HepG2 (cell line): ENCODE measurements around the gene ATP11A. TPM values are rescaled to one million over a fixed set of nuclear protein-coding genes. Genes with fewer than 3 reads are reported as not detected.

ENCODE experiments used
- CENPT ChIP-seq: sonication (generic); formaldehyde crosslinking; IDR thresholded peaks from 2 replicates; pipeline ENCODE4 v1.8.0; 2022; ENCODE audit warnings: low read depth, mild to moderate bottlenecking, moderate library complexity, missing genetic modification reagents
- CSRNP1 ChIP-seq: sonication (generic); formaldehyde crosslinking; IDR thresholded peaks from 2 replicates; pipeline ENCODE4 v1.8.1; 2023; ENCODE audit warnings: mild to moderate bottlenecking, missing genetic modification reagents
- EP300 ChIP-seq, 3 experiments: sonication (generic) in 1 of 3; formaldehyde crosslinking in 1 of 3; IDR thresholded peaks; 2 replicates each; pipeline versions ENCODE4 v1.5.1 to v1.6.1; 2011 to 2020; ENCODE audit warnings: low read depth in 2 of 3, low read length in 2 of 3, borderline replicate concordance in 1 of 3, improper control_type of control experiment in 1 of 3, mild to moderate bottlenecking in 1 of 3, missing genetic modification reagents in 1 of 3, moderate library complexity in 1 of 3
- GMEB1 ChIP-seq: sonication (generic); formaldehyde crosslinking; IDR thresholded peaks from 2 replicates; pipeline ENCODE4 v1.5.1; 2020; ENCODE audit warnings: missing genetic modification reagents, mild to moderate bottlenecking, borderline replicate concordance
- HNF4G ChIP-seq, 2 experiments: sonication (generic) in 1 of 2; formaldehyde crosslinking in 1 of 2; IDR thresholded peaks; 2 replicates each; pipeline versions ENCODE4 v1.4.0 to v1.6.1; 2011 to 2020; ENCODE audit warnings: borderline replicate concordance in 2 of 2, low read depth in 2 of 2, mild to moderate bottlenecking in 2 of 2, low read length in 1 of 2, missing genetic modification reagents in 1 of 2, moderate library complexity in 1 of 2
- KDM3A ChIP-seq: IDR thresholded peaks from 2 replicates; pipeline ENCODE4 v1.6.1; 2018; ENCODE audit warnings: low read depth, missing compliant biosample characterization
- MIER3 ChIP-seq: IDR thresholded peaks from 2 replicates; pipeline ENCODE4 v1.6.1; 2016; ENCODE audit warnings: missing compliant biosample characterization, borderline replicate concordance
- MXI1 ChIP-seq: IDR thresholded peaks from 3 replicates; pipeline ENCODE4 v1.6.1; 2012; ENCODE audit warnings: low read depth, low read length, inconsistent platforms, borderline replicate concordance
- MYC ChIP-seq: sonication (generic); formaldehyde crosslinking; IDR thresholded peaks from 2 replicates; pipeline ENCODE4 v1.9.0; 2021; ENCODE audit warnings: missing genetic modification reagents, borderline replicate concordance
- PAF1 ChIP-seq: IDR thresholded peaks from 2 replicates; pipeline ENCODE4 v1.6.1; 2016; ENCODE audit warnings: missing genetic modification reagents, missing compliant biosample characterization
- RBM22 ChIP-seq: fragments of 200-400 bp; formaldehyde crosslinking; optimal IDR thresholded peaks from 2 replicates; pipeline ENCODE3; 2017; ENCODE audit warnings: mild to moderate bottlenecking, low read length, moderate library complexity
- SALL1 ChIP-seq: sonication (generic); formaldehyde crosslinking; IDR thresholded peaks from 2 replicates; pipeline ENCODE4 v1.8.0; 2022; ENCODE audit warnings: mild to moderate bottlenecking, missing genetic modification reagents
- SMC3 ChIP-seq: IDR thresholded peaks from 2 replicates; pipeline ENCODE4 v1.6.1; 2011; ENCODE audit warnings: low read length, improper control_type of control experiment
- UBTF ChIP-seq: sonication (generic); formaldehyde crosslinking; IDR thresholded peaks from 2 replicates; pipeline ENCODE4 v1.4.0; 2020; ENCODE audit warnings: mild to moderate bottlenecking, missing genetic modification reagents
- ZNF124 ChIP-seq: sonication (generic); formaldehyde crosslinking; IDR thresholded peaks from 2 replicates; pipeline ENCODE4 v1.4.0; 2020; ENCODE audit warnings: missing genetic modification reagents
- ZNF335 ChIP-seq: sonication (generic); formaldehyde crosslinking; IDR thresholded peaks from 2 replicates; pipeline ENCODE4 v1.4.0; 2020; ENCODE audit warnings: missing genetic modification reagents
- ZNF512B ChIP-seq: sonication (generic); formaldehyde crosslinking; IDR thresholded peaks from 2 replicates; pipeline ENCODE4 v1.5.1; 2020; ENCODE audit warnings: missing genetic modification reagents, mild to moderate bottlenecking, borderline replicate concordance
- ZNF773 ChIP-seq: sonication (generic); formaldehyde crosslinking; IDR thresholded peaks from 2 replicates; pipeline ENCODE4 v1.4.0; 2020; ENCODE audit warnings: missing genetic modification reagents, borderline replicate concordance
- ZNF781 ChIP-seq: sonication (generic); formaldehyde crosslinking; IDR thresholded peaks from 2 replicates; pipeline ENCODE4 v1.5.1; 2020; ENCODE audit warnings: borderline replicate concordance, mild to moderate bottlenecking, missing genetic modification reagents; ENCODE audit errors: not compliant biosample characterization
- ZSCAN31 ChIP-seq: sonication (generic); formaldehyde crosslinking; IDR thresholded peaks from 2 replicates; pipeline ENCODE4 v1.5.0; 2020; ENCODE audit warnings: low read depth, mild to moderate bottlenecking, missing genetic modification reagents
- polyA plus RNA-seq, 8 experiments: library from polyadenylated mRNA; depleted of rRNA in 3 of 8; stranded (reverse) in 7 of 8; unstranded in 1 of 8; fragments of >200 nt; fragmentation: Illumina TruSeq in 4 of 8; extraction: Trizol in 4 of 8; gene quantifications; 2 replicates each; pipeline versions ENCODE4 v1.2.1 to v1.2.3, GENCODE V29; 2011 to 2016; ENCODE audit warnings: low read depth in 4 of 8, missing spikeins in 1 of 8, mixed read lengths in 1 of 8; ENCODE audit not compliant: insufficient read depth in 1 of 8
- total RNA-seq, 5 experiments: library from RNA; depleted of rRNA; stranded (reverse); fragments of >200 nt; fragmentation: Illumina TruSeq; extraction: Trizol; gene quantifications; 2 replicates each; pipeline ENCODE4 v1.2.3, GENCODE V29; 2016; ENCODE audit warnings: low read depth in 1 of 5

The ATP11A gene
- total and polyA plus RNA-seq, 2 of the 13 experiments (the other 11 are each of a cell fraction or from before 2014, with no cell fraction given): 18.4 to 20.1 TPM

- no peak for TF ChIP-seq SMC3
- no peak for TF ChIP-seq ZNF335 (CRISPR knock-in tag)
- TF ChIP-seq GMEB1 (CRISPR knock-in tag): peak; percentile 34; the same call in 1 of the 2 replicates
- TF ChIP-seq MIER3 (CRISPR knock-in tag): 0 out of 2 replicates have a peak, but pooled peaks have one; percentile 32
- peak; percentile 93 for TF ChIP-seq PAF1 (CRISPR knock-in tag)
- no peak for TF ChIP-seq HNF4G (IDR thresholded peaks at IDR 0.05; ENCODE audit: borderline replicate concordance, low read depth, low read length)
- TF ChIP-seq HNF4G (CRISPR knock-in tag; IDR thresholded peaks at IDR 0.05; ENCODE audit: borderline replicate concordance, low read depth): peak; percentile 45; the same call in 1 of the 2 replicates
- 0 out of 2 replicates have a peak, but pooled peaks have one; percentile 36 for TF ChIP-seq ZSCAN31 (CRISPR knock-in tag)
- TF ChIP-seq CSRNP1: peak; percentile 79; the same call in 1 of the 2 replicates
- TF ChIP-seq RBM22: peak; percentile 99
- no peak for TF ChIP-seq CENPT (CRISPR knock-in tag)
- TF ChIP-seq ZNF124 (CRISPR knock-in tag): peak; percentile 32; the same call in 1 of the 2 replicates
- peak; percentile 72 for TF ChIP-seq SALL1
- TF ChIP-seq MYC (CRISPR knock-in tag): peak; percentile 87
- TF ChIP-seq KDM3A (CRISPR knock-in tag): 0 out of 2 replicates have a peak, but pooled peaks have one; percentile 37
- peak; percentile 77 for TF ChIP-seq UBTF
- 0 out of 4 replicates have a peak, but pooled peaks of 1 of the 2 experiments have one; percentile 7 for TF ChIP-seq EP300 (IDR thresholded peaks at IDR 0.05; ENCODE audit: low read depth in 2 of 2, low read length in 2 of 2)
- no peak for TF ChIP-seq EP300 (CRISPR knock-in tag; IDR thresholded peaks at IDR 0.05; ENCODE audit: borderline replicate concordance)
- TF ChIP-seq ZNF512B (CRISPR knock-in tag): no peak
- TF ChIP-seq ZNF773 (CRISPR knock-in tag): no peak
- 0 out of 3 replicates have a peak, but pooled peaks have one; percentile 25 for TF ChIP-seq MXI1
- TF ChIP-seq ZNF781 (CRISPR knock-in tag): peak; percentile 22
Measured at GRCh38 chr13:112885782-112886268, 196.0 kb downstream of the ATP11A start (continued).
